Activated CD4-positive, CD25-positive, alpha-beta regulatory T cell treated with anti-CD3 and anti-CD28 coated beads, Interleukin-2, amount 50 U/mL, for 16 hours (primary cell): ENCODE data around the gene SFXN5.
"Not testable (repeated sequence)": the region's sequence is repeated elsewhere in the genome, so short reads cannot be mapped to it uniquely, and the experiment has no call there.

Experiments
- DNase-seq: peaks from one replicate; pipeline ENCODE4 v3.0.0-alpha.2; 2020; ENCODE audit warnings: low read depth, low spot score

SFXN5 gene

DNA sequence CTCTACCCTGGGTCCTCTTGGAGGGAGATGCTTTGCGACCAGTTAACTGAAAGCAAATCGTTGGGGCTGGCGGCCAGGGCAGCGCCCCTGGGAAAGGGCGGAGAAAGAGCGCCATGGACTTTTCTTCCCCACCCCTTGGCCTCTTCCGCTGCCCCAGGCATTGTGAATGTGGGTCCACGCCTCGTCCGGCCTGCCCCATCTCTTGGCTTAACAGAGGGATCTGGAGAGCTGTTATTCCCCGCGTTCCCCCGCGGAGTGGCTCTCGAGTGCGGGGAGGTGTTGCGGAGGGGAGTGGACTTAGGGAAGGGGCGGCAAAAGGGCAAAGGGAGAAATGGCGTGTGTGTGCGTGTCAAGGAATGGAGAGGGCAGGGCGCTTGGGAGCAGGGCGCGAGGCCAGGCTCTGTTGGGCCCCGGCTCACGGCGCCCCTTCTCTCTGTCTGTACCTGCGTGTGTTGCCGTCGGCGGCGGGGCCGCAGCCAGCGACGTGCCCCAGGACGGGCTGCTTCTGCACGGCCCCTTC lies 147.6 kb downstream of the SFXN5 start:
- no peak for DNase-seq

DNA sequence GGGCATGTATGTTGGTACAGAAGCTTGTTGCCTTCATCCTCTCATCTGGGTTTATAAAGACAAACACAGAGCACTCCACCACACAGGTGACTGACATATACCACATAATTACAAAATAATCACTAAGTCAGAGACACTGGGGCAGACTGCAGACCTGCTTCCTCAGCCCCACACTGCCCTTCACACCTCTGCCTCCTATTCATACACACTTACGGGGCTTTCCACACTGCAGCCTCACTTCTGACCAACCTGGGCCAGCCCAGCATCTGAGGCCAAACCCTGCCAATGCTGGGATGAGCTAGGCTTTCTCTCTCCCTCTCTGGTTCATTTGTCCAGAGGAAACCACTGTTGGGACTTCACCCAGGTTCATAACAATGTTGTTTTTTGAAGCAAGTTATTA lies 149.7 kb downstream of the SFXN5 start:
- DNase-seq = no peak

DNA sequence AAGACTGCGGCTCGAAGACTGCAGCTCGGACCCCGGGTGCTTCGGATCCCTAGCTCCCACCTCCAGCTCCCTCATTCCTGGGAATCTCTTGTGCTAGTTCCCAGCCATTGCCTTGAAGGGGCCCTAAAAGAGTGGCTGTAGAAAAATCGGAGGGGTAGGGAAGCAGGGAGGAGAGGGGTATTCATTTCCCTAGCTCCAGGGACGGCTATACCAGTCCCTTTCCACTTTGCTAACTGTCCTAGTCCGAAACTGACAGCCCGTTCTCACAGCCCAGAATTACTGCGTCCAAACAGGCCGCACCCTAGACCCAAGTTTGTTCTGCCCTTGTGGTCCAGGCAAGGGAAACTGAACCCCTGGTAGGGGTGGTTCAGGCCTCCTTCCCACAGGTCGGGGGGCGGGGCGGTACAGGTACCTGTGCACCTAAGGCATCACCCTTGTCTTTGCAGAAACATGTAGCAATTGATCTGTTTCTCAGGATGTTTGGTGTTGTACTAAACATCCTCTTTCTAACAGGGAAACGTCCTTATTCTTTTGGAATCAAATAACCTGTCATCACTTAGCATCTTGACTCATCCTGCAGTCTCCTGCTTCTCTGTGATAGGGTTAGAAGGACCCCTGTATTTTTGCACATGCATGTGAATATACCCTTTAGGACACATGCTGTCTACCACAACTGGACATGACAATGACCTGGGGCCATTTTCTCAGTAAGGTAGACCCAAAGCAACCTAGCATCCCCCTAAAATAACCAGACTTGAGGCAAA lies 150.2 kb downstream of the SFXN5 start:
- no peak for DNase-seq

DNA sequence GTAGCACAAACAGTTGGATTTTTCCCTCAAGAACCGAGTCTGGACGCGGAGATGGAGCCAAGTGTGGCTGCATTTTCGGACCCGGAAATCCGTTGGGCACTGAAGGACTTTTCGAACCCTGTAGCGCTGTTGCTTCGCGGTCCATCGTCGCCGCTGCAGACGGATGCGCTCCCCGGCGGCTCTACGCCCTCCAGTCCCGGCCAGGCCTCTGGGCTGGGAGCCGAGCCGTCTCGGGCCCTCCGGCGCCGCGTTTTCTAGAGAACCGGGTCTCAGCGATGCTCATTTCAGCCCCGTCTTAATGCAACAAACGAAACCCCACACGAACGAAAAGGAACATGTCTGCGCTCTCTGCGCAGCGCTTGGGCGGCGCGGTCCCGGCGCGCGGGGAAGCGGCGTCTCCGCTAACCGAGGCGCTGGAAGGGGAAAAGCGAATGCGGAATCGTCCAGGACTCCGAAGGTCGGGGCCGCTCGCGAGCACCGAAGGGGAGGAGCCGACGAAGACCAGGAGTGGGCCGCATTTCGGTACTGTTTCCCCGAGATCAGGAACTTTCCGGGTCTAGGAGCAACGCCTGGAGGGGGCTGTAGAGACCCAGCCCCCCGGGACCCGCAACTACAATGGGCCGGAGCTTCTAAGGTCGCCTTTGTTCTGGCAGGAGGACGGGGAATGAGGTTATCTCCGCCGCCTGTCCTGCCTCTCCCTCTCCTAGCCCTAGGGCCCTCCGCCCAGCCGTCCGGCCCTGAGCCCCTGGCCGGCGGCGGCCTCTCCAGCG lies 151.0 kb downstream of the SFXN5 start:
- DNase-seq = no peak

DNA sequence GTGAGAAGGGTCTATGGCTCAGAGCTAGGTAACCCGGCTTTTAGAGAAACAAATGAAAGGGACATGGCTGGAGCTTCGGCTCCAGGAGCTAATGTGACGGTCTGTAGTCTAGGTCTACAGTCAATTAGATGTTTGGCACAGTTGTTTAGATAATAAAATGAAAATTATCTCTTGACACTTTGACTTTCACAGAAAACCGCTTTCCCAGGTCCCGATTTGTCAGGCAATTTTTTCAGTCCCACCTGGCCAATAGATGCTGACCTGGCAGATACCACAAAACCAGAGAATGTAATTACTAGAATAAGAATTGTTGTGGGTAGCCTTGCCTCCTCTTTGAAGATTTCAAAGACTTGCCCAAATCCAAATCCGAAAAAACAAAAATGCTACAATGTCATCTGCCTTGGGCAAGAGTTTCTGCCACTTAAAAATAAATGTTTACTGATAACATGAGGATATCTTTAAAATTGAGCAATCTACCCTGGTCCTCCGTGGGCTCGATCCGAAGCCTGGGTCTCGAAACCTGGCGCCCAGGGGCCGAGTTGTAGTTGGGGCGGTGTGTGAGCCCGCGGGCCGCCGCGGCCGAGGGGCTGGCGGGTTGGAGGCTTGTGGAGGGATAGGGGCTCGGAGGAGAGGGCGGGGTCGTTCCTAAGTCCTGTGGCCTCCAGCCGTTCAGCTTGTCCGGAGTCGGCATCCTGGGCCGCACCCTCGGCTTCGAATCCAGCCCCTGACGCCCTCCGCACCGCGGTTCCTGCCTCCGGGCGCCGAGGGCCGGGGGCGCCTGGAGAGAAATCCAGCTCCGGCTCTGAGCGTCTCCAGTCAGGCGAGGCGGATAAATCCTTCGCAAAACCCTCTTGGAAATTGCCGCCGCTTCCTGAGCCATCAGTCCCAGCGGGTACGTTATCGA lies 151.8 kb downstream of the SFXN5 start:
- DNase-seq = no peak

DNA sequence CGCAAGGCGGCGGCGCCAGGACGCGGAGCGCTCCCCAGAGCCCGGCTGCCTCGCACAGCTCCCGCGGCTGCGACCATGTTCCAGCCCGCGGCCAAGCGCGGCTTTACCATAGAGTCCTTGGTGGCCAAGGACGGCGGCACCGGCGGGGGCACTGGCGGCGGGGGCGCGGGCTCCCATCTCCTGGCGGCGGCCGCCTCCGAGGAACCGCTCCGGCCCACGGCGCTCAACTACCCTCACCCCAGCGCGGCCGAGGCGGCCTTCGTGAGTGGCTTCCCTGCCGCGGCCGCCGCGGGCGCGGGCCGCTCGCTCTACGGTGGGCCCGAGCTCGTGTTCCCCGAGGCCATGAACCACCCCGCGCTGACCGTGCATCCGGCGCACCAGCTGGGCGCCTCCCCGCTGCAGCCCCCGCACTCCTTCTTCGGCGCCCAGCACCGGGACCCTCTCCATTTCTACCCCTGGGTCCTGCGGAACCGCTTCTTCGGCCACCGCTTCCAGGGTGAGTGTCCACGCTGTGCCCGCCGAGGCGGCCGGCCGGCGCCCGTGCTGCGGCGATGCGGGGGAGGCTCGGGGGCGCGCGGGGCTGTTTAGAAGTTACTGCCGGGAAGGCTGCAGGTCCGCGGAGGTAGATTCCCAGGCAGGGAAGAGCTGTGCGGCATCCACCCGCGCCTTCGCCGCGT lies 153.5 kb downstream of the SFXN5 start:
- no peak for DNase-seq

DNA sequence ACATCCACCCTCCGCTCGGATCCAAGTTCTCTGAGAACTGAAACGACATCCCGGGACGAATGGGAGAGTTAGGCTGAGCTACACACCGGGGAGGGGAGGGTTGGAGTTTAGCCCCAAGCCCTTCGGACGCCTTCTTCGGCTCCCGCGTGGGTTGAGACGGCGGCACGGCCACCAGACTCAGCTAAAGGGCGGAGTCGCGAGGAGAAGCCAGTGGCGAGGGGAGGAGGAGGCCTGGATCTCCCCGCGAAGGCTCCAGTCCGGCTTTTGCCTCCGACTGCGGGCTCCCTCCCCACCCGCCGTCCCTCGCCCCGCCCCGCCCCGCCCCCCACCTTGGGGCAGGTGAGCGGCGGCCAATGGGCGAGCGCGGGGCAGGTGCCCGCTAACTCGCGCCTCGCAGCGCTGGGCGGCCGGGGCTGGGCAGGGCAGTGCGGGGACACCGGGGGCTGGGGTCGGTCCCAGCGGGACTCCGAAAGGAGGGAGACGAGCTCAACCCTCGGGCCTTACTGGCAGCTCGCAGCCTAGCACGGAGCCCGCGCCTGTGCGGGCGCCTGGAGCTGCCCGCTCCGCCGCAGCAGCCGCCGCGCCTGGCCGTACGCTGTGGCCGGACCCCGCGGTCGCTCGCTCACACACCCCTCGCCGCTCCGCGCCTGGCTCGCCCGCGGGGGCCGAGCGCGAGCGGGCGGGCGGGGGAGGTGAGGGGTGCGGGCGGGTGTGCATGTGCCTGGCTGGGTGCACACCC lies 154.2 kb downstream of the SFXN5 start, which contains the start of gene EMX1:
TSS of gene EMX1 (plus strand) at position 382 of the 739 bp plus-strand sequence. CDS start at position 716, 334 bp downstream.
- DNase-seq = no peak

DNA sequence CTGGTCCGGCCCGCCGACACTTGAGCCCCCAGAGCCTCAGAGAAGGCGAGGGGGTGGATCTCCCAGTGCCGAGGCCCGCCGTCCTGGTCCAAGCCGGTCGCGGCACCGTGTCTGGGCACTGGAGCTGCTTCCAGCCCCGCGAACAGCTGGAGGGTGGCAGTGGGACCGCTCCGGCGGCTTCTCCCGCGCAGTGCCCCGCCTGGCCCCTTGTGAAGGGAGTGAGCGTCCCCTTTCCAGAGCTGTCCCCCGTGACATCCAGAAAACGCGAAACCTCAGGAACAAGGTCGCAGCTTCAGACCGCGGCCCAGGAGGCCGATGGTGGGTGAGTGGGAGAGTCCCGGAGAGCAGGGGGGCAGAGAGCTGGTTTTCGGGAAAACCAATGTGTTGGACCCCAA lies 154.8 kb downstream of the SFXN5 start:
- DNase-seq = no peak

DNA sequence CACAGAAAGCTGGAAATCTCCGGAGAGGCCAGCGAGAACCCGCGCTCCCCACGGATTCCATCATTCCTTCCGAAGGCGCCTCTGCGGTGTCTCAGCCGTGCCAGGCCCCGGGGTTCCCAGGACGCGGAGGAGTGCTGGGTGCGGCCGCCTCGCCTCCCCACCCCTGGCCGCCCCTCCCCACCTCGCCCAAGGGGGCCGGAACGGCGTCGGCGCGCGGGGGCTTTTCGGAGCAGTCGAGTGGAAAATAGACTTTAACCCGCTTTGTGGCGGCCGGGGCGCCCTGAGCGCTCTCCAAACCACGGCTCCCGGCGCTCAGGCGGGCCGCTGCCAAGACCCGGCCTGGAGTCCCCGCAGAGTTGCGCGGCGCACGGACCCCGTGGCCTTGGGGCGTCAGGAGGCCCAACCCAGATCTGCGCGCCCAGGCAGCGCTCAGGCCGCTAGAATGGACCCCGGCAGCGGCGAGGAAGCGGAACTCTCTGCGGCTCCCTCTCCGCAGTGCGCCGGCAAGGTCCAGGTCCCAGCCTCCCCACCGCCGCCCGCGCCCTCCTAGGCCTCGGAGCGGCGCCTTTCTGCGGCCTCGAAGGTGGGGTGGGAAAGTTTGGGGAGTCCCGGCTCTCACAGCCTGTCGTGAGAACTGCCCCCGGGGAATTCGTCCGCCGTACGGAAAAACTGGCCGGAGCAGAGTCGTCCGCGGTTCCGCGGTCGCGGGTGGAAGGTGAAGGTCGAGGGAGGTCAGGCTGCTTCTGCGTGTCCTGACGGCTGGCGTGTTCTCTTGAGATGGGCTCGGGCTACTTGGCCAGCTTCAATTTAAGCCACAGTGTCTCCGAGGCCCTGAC lies 155.4 kb downstream of the SFXN5 start:
- no peak for DNase-seq

DNA sequence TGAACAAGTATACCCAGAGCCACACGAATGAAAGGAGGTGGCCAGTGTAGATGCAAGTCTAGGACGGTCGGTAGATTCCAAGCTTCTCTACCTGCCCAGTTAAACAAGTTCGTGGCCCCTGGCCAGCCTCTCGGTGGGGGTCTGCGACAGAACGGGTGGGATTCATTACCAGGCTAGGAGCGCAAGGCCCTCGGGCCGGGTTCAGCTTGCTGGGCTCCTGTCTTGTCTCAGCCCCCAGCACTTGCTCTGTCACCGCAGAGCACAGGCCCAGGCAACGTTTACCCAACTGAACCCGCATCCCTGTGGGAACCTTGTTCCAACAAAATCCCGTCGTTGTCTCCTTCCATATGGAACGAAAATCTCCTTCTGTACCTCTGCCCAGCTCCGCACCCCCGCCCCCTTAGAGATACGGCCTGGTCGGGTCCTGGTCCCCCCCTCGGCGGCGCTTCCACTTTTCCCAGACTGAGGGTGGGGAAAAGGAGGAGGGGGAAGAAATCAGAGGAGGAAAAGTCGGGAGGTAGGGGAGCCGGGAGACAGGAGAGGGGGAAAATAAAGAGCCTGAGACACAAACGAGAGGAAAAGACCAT lies 156.1 kb downstream of the SFXN5 start:
- DNase-seq = no peak

DNA sequence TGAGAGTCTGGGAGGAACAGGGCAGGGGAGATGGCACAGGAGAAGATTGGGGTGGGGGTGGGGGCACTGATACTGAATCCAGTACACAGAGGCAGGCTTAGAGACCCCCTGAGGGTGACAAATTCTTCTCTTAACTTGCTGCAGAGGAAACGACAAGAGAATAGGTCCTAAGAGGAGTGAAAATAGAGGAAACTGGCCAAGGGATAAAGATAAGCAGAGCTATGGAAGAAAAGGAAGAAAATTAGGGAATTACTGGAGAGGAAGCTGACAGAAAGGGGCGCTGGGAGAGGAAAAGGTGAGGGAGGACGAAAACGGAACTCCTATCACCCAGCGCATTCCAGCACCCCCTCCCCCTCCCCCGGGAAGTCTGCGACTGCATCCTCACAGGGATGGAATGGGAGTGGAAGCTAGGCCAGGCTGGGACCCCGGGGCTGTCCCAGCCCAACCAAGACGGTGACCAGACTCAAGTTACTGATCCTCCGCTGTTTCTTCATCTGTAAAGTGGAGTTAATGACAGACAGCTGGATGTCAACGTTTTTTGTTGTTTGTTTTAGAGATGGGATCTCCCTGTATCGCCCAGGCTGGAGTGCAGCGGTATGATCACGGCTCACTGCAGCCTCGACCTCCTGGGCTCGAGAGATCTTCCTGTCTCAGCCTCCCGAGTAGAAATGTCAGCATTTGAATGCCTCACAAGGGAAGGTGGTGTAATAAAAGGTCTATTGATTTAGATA lies 156.8 kb downstream of the SFXN5 start:
- no peak for DNase-seq

DNA sequence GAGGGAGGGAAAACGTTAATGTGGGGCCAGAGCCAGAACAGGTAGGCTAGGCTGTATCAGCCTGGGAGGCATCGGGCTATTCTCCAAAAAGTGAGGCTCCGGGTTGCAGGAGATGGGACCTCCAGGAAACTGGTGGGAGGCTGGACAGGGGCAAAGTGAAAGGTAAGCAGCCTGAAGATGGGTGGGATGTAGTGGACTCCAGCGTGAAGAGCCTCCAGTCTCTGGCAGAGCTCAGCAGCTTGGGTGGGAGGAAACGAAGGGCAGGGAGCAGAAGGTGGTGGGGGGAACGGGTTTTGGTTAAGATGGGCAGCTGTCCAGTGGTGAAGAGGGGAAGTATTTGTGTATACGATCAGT lies 157.3 kb downstream of the SFXN5 start:
- no peak for DNase-seq

DNA sequence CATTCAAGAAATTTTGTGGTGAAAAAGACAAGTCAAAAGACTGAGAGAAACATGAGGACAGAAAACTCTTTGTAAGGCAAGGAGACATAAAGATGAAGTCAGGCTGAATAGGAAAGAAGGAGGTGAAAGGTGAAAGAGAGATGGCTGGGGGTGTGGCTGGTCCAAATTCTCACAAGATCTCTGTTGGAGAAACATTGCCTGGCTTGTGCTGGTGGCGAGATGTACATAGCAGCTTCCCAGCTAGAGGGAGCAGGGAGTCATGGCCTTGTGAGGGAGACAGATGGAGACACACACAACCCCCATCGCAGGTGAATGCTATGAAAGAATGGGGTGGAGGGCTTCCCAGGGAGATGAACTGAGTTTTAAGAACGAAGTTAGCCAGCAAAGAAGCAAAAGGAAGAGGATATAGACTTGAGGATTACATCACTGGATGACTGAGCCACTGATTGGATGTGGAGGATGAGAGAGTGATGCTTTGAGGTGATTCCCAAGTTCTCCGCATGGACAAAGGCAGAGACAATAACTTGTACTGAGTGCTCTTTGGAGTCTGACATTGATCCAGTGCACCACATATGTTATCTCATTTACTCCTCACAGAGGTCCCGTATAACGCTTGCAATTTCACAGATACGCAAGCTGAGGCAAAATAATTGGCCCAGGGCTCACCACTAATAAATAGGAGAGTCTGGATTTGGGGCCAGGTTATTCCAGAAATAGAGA lies 157.9 kb downstream of the SFXN5 start:
- DNase-seq = no peak

DNA sequence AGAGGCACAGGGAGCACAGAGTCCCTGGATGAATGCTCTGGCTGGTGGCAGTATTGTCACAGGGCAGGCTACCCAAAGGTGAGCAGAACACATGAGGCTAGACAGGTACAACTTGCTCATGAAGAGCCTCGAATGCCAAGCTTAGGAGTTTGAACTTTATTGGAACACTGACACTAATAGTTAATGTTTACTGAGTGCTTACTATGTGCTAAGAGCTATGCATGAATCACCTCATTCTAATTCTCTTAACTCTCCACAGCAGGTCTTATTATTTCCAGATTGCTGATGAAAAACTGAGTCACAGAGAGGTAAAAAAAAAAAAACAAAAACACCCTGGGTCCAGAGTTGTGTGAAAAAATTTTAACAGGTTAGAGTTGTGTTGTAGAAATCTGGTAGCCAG lies 160.3 kb downstream of the SFXN5 start:
- no peak for DNase-seq

DNA sequence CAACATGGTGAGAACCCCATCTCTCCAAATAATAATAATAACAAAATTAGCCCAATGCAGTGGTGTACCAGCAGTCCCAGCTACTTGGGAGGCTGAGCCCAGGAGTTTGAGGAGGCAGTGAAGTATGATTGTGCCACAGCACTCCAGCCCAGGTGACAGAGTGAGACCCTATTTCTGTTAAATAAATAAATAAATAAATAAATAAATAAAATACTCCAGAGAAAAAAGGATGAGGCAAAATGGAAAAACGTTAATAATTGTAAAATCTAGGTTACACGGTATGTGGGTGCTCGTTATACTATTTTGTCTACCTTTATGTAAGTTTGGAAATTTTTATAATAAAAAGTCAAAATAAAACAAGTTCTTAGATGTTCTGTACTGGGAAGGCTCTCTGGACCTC lies 162.8 kb downstream of the SFXN5 start:
- no peak for DNase-seq

DNA sequence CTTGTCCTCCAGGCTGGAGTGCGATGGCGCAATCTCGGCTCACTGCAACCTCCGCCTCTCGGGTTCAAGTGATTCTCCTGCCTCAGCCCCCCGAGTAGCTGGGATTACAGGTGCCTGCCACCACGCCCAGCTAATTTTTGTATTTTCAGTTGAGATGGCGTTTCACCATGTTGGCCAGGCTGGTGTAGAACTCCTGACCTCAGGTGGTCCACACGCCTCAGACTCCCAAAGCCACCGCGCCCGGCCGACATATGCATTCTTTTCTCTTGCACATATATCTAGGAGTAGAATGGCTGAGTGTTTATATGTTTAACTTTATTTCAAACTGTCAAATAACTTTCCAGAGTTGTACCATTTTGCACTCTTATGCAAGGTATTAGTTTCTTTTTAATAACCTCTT lies 164.1 kb downstream of the SFXN5 start:
- not testable (repeated sequence) for DNase-seq

DNA sequence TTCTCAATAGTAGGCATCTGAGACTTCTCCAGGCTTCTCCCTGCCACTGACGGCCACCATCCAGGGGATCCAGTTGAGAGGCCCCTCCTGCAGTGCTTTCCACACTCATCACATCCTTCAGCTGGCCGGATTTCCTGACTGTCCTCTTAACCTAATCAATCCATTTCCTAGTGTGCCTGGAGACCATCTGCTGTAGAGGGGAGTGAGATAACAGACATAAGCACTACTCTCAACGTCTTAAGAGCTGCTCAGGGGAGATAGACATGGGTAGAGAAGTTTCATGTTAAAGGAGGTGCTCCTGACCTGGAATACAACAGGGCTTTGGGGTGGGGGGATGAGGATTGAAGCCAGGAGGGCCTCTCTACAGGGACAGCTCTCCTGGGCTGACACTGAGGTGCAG lies 170.1 kb downstream of the SFXN5 start:
- DNase-seq = no peak
